ENCODE results near the gene PTPRM.

The PTPRM gene

DNA sequence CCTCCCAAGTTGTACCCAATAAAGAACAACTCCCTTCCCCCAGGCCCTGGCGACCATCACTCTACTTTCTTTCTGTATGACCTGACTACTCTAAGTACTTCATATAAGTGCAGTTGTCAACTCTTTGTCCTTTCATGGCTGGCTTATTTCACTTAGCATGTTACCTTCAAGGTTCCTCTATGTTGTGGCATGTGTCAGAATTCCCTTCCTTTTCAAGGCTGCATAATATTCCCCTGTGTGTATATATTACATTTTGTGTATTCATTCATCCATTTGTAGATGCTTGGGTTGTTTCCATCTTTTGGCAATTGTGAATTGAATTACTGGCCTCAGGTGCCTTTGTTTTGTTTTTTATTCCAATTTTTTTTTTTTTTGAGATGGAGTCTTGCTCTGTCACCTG, 860.2 kb downstream of the PTPRM start:
- TF ChIP-seq, protein P1, sequence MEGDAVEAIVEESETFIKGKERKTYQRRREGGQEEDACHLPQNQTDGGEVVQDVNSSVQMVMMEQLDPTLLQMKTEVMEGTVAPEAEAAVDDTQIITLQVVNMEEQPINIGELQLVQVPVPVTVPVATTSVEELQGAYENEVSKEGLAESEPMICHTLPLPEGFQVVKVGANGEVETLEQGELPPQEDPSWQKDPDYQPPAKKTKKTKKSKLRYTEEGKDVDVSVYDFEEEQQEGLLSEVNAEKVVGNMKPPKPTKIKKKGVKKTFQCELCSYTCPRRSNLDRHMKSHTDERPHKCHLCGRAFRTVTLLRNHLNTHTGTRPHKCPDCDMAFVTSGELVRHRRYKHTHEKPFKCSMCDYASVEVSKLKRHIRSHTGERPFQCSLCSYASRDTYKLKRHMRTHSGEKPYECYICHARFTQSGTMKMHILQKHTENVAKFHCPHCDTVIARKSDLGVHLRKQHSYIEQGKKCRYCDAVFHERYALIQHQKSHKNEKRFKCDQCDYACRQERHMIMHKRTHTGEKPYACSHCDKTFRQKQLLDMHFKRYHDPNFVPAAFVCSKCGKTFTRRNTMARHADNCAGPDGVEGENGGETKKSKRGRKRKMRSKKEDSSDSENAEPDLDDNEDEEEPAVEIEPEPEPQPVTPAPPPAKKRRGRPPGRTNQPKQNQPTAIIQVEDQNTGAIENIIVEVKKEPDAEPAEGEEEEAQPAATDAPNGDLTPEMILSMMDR (IDR thresholded peaks at IDR 0.05; ENCODE audit: low read length): no peak
- TF ChIP-seq EZH2phosphoT487 (IDR thresholded peaks at IDR 0.05; ENCODE audit: low read length) (no peak), EZH2 (optimal IDR thresholded peaks at IDR 0.05; ENCODE audit: low read depth, low read length) (no peak)
- H3K4me1 ChIP-seq (ENCODE audit: low read length): no peaks in the 10 kb centered on the region
- no peaks in the 10 kb centered on the region for H3F3A ChIP-seq (ENCODE audit: insufficient read depth, low read length)
- H3K9me3 ChIP-seq (replicated peaks; ENCODE audit: insufficient read depth, low read length): no peaks in the 10 kb centered on the region
- no peak overlapping the region for H3K4me3 ChIP-seq (ENCODE audit: low read length)
- H3K27me3 ChIP-seq (replicated peaks; ENCODE audit: insufficient read depth, low read length): no peaks in the 10 kb centered on the region
- H3K4me2 ChIP-seq (ENCODE audit: low read depth, low read length): no peak overlapping the region
- no peaks in the 10 kb centered on the region for H3K79me2 ChIP-seq (ENCODE audit: low read length)
- no peaks in the 10 kb centered on the region for H3K9me2 ChIP-seq (replicated peaks; ENCODE audit: insufficient read depth, low read length)
- no peak overlapping the region for H3K9ac ChIP-seq (ENCODE audit: low read length)
- H3K36me3 ChIP-seq (replicated peaks; ENCODE audit: insufficient read depth, low read length): no peaks in the 10 kb centered on the region
- DNase-seq: no peak
- no peak overlapping the region for H2AFZ ChIP-seq (ENCODE audit: low read length)
- H3K27ac ChIP-seq (ENCODE audit: low read length): no peak overlapping the region
- H4K20me1 ChIP-seq (ENCODE audit: insufficient read depth, low read length): no peaks in the 10 kb centered on the region

DNA sequence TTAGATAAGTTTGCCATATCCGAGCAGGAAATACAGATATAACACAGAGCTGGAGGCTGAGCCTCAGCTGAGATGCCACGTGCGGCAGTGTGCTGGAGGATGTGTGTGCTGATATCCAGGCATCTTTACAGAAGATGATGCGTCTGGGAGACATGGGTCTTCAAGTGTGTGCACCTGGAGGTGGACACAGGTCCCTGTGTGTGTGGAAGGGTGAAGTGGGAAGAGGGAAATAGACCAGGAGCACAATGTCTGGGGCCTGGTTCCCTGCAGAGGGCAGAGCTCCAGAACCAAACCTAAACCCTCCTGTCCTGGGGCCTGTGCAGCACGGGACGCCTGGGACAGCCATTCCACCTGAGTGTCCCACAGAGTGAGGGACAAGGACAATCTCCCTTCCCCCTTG, 861.8 kb downstream of the PTPRM start:
- Histone ChIP-seq H3F3A (ENCODE audit: insufficient read depth, low read length) (no peaks in the 10 kb centered on the region), H2AFZ (ENCODE audit: low read length) (no peak overlapping the region), H3K4me3 (ENCODE audit: low read length) (no peak overlapping the region), H3K9ac (ENCODE audit: low read length) (no peak overlapping the region), H3K4me1 (ENCODE audit: low read length) (no peaks in the 10 kb centered on the region), H3K27ac (ENCODE audit: low read length) (no peak overlapping the region), H4K20me1 (ENCODE audit: insufficient read depth, low read length) (no peaks in the 10 kb centered on the region), H3K4me2 (ENCODE audit: low read depth, low read length) (no peak overlapping the region), H3K36me3 (replicated peaks; ENCODE audit: insufficient read depth, low read length) (no peaks in the 10 kb centered on the region), H3K9me2 (replicated peaks; ENCODE audit: insufficient read depth, low read length) (no peaks in the 10 kb centered on the region), H3K27me3 (replicated peaks; ENCODE audit: insufficient read depth, low read length) (no peaks in the 10 kb centered on the region), H3K79me2 (ENCODE audit: low read length) (no peaks in the 10 kb centered on the region), H3K9me3 (replicated peaks; ENCODE audit: insufficient read depth, low read length) (no peaks in the 10 kb centered on the region)
- DNase-seq: no peak
- TF ChIP-seq EZH2 (optimal IDR thresholded peaks at IDR 0.05; ENCODE audit: low read depth, low read length) (no peak), EZH2phosphoT487 (IDR thresholded peaks at IDR 0.05; ENCODE audit: low read length) (no peak)
- TF ChIP-seq, protein P1 (IDR thresholded peaks at IDR 0.05; ENCODE audit: low read length): no peak

DNA sequence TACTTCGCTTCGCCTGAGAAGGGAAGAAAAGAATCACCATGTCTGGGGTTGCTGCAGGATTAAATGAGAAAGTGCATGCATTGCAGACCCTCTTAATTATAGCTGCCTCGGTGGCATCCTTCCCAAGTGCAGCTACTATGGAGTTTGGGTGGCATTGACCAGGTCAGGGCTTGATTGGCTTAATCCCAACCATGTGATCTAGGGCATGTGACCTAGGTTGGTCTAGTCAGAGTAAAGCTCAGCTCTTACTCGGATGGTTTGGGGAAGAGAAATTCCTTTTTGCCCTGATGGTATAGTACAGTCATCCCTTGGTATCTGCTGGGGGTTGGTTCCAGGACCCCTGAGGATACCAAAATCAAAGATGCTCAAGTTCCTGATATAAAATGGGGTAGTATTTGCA, 863.9 kb downstream of the PTPRM start:
- H4K20me1 ChIP-seq (ENCODE audit: insufficient read depth, low read length): no peaks in the 10 kb centered on the region
- no peaks in the 10 kb centered on the region for H3K27me3 ChIP-seq (replicated peaks; ENCODE audit: insufficient read depth, low read length)
- H3K9ac ChIP-seq (ENCODE audit: low read length): no peak overlapping the region
- H3K4me2 ChIP-seq (ENCODE audit: low read depth, low read length): no peak overlapping the region
- H2AFZ ChIP-seq (ENCODE audit: low read length): no peak overlapping the region
- DNase-seq: no peak
- TF ChIP-seq EZH2 (optimal IDR thresholded peaks at IDR 0.05; ENCODE audit: low read depth, low read length): no peak
- TF ChIP-seq, protein P1 (IDR thresholded peaks at IDR 0.05; ENCODE audit: low read length): no peak
- TF ChIP-seq EZH2phosphoT487 (IDR thresholded peaks at IDR 0.05; ENCODE audit: low read length): no peak
- H3K9me3 ChIP-seq (replicated peaks; ENCODE audit: insufficient read depth, low read length): no peaks in the 10 kb centered on the region
- H3K4me3 ChIP-seq (ENCODE audit: low read length): no peak overlapping the region
- no peaks in the 10 kb centered on the region for H3F3A ChIP-seq (ENCODE audit: insufficient read depth, low read length)
- no peaks in the 10 kb centered on the region for H3K79me2 ChIP-seq (ENCODE audit: low read length)
- no peaks in the 10 kb centered on the region for H3K4me1 ChIP-seq (ENCODE audit: low read length)
- no peaks in the 10 kb centered on the region for H3K36me3 ChIP-seq (replicated peaks; ENCODE audit: insufficient read depth, low read length)
- no peaks in the 10 kb centered on the region for H3K9me2 ChIP-seq (replicated peaks; ENCODE audit: insufficient read depth, low read length)
- no peak overlapping the region for H3K27ac ChIP-seq (ENCODE audit: low read length)
